ENCODE results near the gene CDH23. TPM values are rescaled to one million over a fixed set of nuclear protein-coding genes. Genes with fewer than 3 reads are reported as not detected.

The CDH23 gene
- total and polyA plus RNA-seq, 10 of the 15 experiments (the other 5 are each of a cell fraction or from before 2014, with no cell fraction given), result 0.09 to 0.40 (median 0.15) TPM; not detected in 1

GRCh38 chr10:71527135-71527534, 130.4 kb downstream of the CDH23 start:
- H3K9ac ChIP-seq (ENCODE audit: control insufficient read depth, insufficient read depth, low read length), result no peak overlapping the region
- H3K4me2 ChIP-seq (ENCODE audit: control insufficient read depth, insufficient read depth), result no peak overlapping the region
- CTCF ChIA-PET, result interaction anchor here (0.8 kb wide), 1 partner anchor 19 kb away, joined by 3 read pairs; no protein-coding TSS in a partner anchor

More at GRCh38 chr10:71527135-71527534, 130.4 kb downstream of the CDH23 start:
- Histone ChIP-seq H3K79me2 (ENCODE audit: control insufficient read depth, insufficient read depth, low read length) (no peaks in the 10 kb centered on the region), H3K4me1 (ENCODE audit: control insufficient read depth, insufficient read depth, low read length) (no peaks in the 10 kb centered on the region), H2AFZ (ENCODE audit: control insufficient read depth, low read depth, low read length) (no peak overlapping the region), H3K27me3 (replicated peaks in 1 of 2; ENCODE audit: control insufficient read depth in 2 of 2, insufficient read depth in 2 of 2, low read length in 1 of 2) (peaks cover 0 to 7% of the 10 kb centered on the region in 2 experiments; a peak in 3 of 4 replicates), H4K20me1 (ENCODE audit: control insufficient read depth, insufficient read depth) (no peaks in the 10 kb centered on the region; the same call in 1 of the 2 replicates), H3K36me3 (ENCODE audit: control insufficient read depth in 2 of 2, insufficient read depth in 2 of 2, low read length in 1 of 2) (no peaks in the 10 kb centered on the region), H3K4me3 (no peak overlapping the region), H3K9me3 (replicated peaks; ENCODE audit: control insufficient read depth, insufficient read depth, low read length) (no peaks in the 10 kb centered on the region; the same call in 2 of the 3 replicates), H3K27ac (ENCODE audit: control insufficient read depth, insufficient read depth) (no peak overlapping the region)
- SMC1A ChIA-PET (ENCODE audit: uncharacterized antibody, unreplicated experiment), result no interaction called here
- in situ Hi-C loops (cut with MboI) (no loop called here), intact Hi-C loops (cut with micrococcal nuclease; ENCODE audit: unreplicated experiment) (no loop called here)
- RAD21 ChIA-PET (ENCODE audit: unreplicated experiment), result no interaction called here
- no TSS peak for BruUV-seq (replicated peaks)
- FAIRE-seq (no peak), ATAC-seq (no peak), DNase-seq (ENCODE audit: low read depth, low spot score) (no peak)
- TF ChIP-seq HDAC6 (IDR thresholded peaks at IDR 0.05; ENCODE audit: unreplicated experiment), result no peak
- no peak for TF ChIP-seq MYC (IDR thresholded peaks at IDR 0.05; ENCODE audit: insufficient read depth, insufficient read length, insufficient replicate concordance, low read length, severe bottlenecking)
- no peak for TF ChIP-seq CHD2 (IDR thresholded peaks at IDR 0.05; ENCODE audit: borderline replicate concordance, low read depth, low read length)
- no peak for TF ChIP-seq CTCF (IDR thresholded peaks at IDR 0.05 in 2 of 3, conservative IDR thresholded peaks at IDR 0.05 in 1 of 3; ENCODE audit: control insufficient read depth in 2 of 3, extremely low read depth in 1 of 3, insufficient read depth in 1 of 3, low read depth in 3 of 3, low read length in 3 of 3)
- no peak for TF ChIP-seq RUNX3 (IDR thresholded peaks at IDR 0.05; ENCODE audit: low read length)
- no peak for TF ChIP-seq POLR2A (IDR thresholded peaks at IDR 0.05; ENCODE audit: low read depth, low read length)
- no peak for TF ChIP-seq STAT1 (conservative IDR thresholded peaks at IDR 0.05)
- TF ChIP-seq MTA2 (IDR thresholded peaks at IDR 0.05; ENCODE audit: low read depth), result no peak
- no peak for TF ChIP-seq CHD4 (IDR thresholded peaks at IDR 0.05)
- no peak for TF ChIP-seq MTA3 (IDR thresholded peaks at IDR 0.05; ENCODE audit: borderline replicate concordance, low read length)
- POLR2A ChIA-PET, result no interaction called here
- WGBS (ENCODE audit: insufficient coverage, insufficient replicate concordance, low lambda C conversion rate, missing lambda C conversion rate), result 30% methylated on average over 12 of the region's 12 CpGs

Data from GM12878 (cell line).